Kidney (tissue), 14 donors: Measurements from ENCODE around the gene DLST. TPM values are rescaled to one million over a fixed set of nuclear protein-coding genes. Genes with fewer than 3 reads are reported as not detected.

ENCODE experiments used
- DNase-seq, 5 donors: peaks; one replicate each; pipeline ENCODE4 v3.0.0-alpha.2; 2013 to 2020
- FAIRE-seq: peaks from 2 replicates; lab custom pipeline; 2012; peaks lifted over from hg19 to GRCh38; lab: Jason Lieb, UNC
- H3K27ac ChIP-seq, 2 donors: one replicate each; pipeline ENCODE4 v1.7.0; 2013; ENCODE audit warnings: low read depth in 2 of 2, low read length in 2 of 2, inconsistent platforms in 1 of 2
- H3K27me3 ChIP-seq: one replicate; pipeline ENCODE4 v1.7.1; 2013; ENCODE audit warnings: low read length, inconsistent platforms; ENCODE audit not compliant: control insufficient read depth, insufficient read depth
- H3K36me3 ChIP-seq, 3 donors: one replicate each; pipeline versions ENCODE4 v1.7.0 to v1.7.1; 2013; ENCODE audit warnings: low read length in 3 of 3, control low read depth in 1 of 3, inconsistent platforms in 1 of 3; ENCODE audit not compliant: insufficient read depth in 3 of 3, control insufficient read depth in 2 of 3
- H3K4me1 ChIP-seq, 3 donors: one replicate each; pipeline versions ENCODE4 v1.7.0 to v1.7.1; 2013; ENCODE audit warnings: low read length in 3 of 3, inconsistent platforms in 1 of 3, low read depth in 1 of 3; ENCODE audit not compliant: control insufficient read depth in 2 of 3, insufficient read depth in 2 of 3
- H3K4me3 ChIP-seq, 3 donors: one replicate each; pipeline versions ENCODE4 v1.7.0 to v1.8.1; 2013; ENCODE audit warnings: low read length in 3 of 3, control low read depth in 1 of 3, inconsistent platforms in 1 of 3
- H3K9ac ChIP-seq, 3 donors: one replicate each; pipeline versions ENCODE4 v1.7.0 to v1.7.1; 2013; ENCODE audit warnings: low read length in 3 of 3, control low read depth in 1 of 3, inconsistent platforms in 1 of 3
- H3K9me3 ChIP-seq, 3 donors: one replicate each; pipeline versions ENCODE4 v1.7.0 to v1.7.1; 2013; ENCODE audit warnings: low read length in 3 of 3, control low read depth in 1 of 3, inconsistent platforms in 1 of 3; ENCODE audit not compliant: control insufficient read depth in 2 of 3, insufficient read depth in 1 of 3
- CTCF ChIP-seq: IDR thresholded peaks from 3 replicates; pipeline ENCODE4 v1.5.1; 2012; ENCODE audit warnings: mild to moderate bottlenecking, moderate library complexity, borderline replicate concordance; ENCODE audit not compliant: insufficient read depth; ENCODE audit errors: extremely low read depth
- intact Hi-C: fragments of 100-400 bp; cut with DNase I; formaldehyde crosslinking; loops from one replicate; pipeline ENCODE4 v1.11.1; 2022
- polyA plus RNA-seq: library from polyadenylated mRNA; stranded (reverse); fragments of 350-450 nt; fragmentation: Illumina TruSeq; extraction: RNeasy Lipid Tissue Mini Kit (QIAGEN cat#74804); gene quantifications from one replicate; pipeline ENCODE4 v1.2.3, GENCODE V29; 2014; ENCODE audit warnings: low read depth, low replicate concordance; ENCODE audit not compliant: insufficient read depth
- total RNA-seq: library from RNA; stranded (reverse); fragmentation: NEBNext Ultra II Directional; extraction: Animal tissue kit (Norgen Biotek cat#: 25700); gene quantifications from one replicate; pipeline ENCODE4 v1.2.1, GENCODE V29; 2021
- donor health status: control.
- donor health status: control.
- donor health status: control.
- donor health status: control.
- donor health status: control.
- donor health status: DM: yes; HTN: yes; CAD: no.
- donor health status: Normal renal cell carcinoma (clear cell type).

The DLST gene
- total and polyA plus RNA-seq, 2 donors from 2014 or later = 98.6 to 112 TPM

GRCh38 chr14:74882103-74882920, 596 bp downstream of the DLST start:
- peaks cover 2 to 24% (median 17%) of the 10 kb centered on the region in 3 donors for H3K4me1 ChIP-seq
- peak in 3 of 5 donors; percentile 59 to 69 (median 67) for DNase-seq
- peak overlapping the region; percentile 92 to 98 (median 98) for H3K4me3 ChIP-seq

DNA sequence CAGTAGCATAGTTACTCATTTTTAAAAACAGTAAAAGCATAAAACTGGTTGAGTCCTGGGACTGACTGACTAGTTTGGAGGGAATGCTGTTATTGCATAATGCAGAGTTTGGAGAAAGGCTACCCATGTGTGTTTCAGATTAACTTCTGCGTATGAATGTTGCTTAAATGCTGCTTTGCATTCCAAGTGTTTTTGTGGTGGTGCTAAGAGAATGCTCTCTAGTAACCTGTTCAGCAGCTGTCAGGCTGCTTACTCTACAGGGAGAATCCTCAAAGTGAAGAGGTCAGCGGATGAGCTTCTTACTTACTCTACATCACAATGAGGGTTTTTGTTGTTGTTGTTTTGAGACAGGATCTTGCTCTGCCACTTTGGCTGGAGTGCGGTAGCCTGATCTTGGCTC, 4.3 kb downstream of the DLST start:
- Histone ChIP-seq H3K27ac (no peak overlapping the region), H3K4me1 (peaks cover 2 to 22% (median 20%) of the 10 kb centered on the region in 3 donors)

More at GRCh38 chr14:74882103-74882920, 596 bp downstream of the DLST start:
- no peak for FAIRE-seq
- no peaks in the 10 kb centered on the region for H3K27me3 ChIP-seq
- H3K36me3 ChIP-seq = peaks cover 0 to 4% (median 3%) of the 10 kb centered on the region in 3 donors
- peak overlapping the region; percentile 45 to 93 (median 90) for H3K9ac ChIP-seq
- TF ChIP-seq CTCF = no peak
- intact Hi-C loops = no loop called here
- H3K9me3 ChIP-seq = no peaks in the 10 kb centered on the region
- peak overlapping the region; percentile 88 to 96 for H3K27ac ChIP-seq

DNA sequence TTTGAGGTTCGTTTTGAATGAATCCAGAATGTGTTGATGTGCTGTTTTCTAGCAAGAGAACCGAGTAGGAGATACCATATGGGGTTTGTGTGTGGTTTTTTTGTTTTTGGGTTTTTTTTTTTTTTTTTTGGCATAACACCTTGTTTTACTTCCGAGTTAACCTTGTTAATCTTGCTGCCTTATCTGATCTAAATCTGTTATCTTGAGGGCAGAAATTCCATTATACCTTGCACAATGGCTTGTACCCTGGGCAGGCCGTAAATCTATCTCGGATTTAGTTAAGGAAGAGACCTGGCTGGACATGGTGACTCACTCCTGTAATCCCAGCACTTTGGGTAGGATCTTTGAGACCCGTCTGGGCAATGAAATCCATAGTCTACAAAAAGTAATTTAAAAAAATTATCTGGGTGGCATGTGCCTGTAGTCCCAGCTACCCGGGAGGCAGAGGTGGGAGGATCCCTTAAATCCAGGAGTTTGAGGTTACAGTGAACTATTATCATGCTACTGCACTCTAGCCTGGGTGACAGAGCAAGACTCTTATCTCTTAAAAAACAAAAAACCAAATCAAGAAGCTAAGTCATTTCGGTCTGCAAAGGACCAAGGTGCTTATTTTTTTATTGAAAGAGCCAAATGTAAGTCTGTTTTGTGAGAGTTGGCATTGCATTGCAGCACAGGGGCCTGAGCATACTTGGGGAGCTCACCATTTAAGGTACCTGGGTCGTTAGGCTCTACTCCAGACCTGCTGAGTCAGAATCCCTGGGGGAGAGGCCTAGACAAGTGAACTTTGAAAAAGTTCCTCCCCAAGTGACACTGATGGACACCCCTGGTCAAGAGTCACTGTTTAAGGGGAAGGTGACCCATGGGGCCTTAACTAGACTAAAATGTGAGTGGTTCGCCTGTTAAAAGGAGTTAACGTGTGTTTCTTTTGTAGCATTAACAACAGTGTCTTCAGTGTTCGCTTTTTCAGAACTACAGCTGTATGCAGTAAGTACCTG, 6.7 kb downstream of the DLST start:
- no peak for TF ChIP-seq CTCF
- no peaks in the 10 kb centered on the region for H3K9me3 ChIP-seq
- intact Hi-C loops = no loop called here
- H3K9ac ChIP-seq = no peak overlapping the region
- DNase-seq = no peak
- no peak overlapping the region for H3K27ac ChIP-seq
- FAIRE-seq = no peak
- peaks cover 2 to 18% (median 15%) of the 10 kb centered on the region in 3 donors for H3K4me1 ChIP-seq
- peaks cover 6 to 28% (median 24%) of the 10 kb centered on the region in 3 donors for H3K36me3 ChIP-seq
- H3K27me3 ChIP-seq = no peaks in the 10 kb centered on the region
- no peak overlapping the region for H3K4me3 ChIP-seq

More for the DNA sequence above, 4.3 kb downstream of the DLST start:
- no peaks in the 10 kb centered on the region for H3K9me3 ChIP-seq
- no peak for DNase-seq
- no peak for TF ChIP-seq CTCF
- H3K9ac ChIP-seq = no peak overlapping the region
- peaks cover 3 to 14% (median 12%) of the 10 kb centered on the region in 3 donors for H3K36me3 ChIP-seq
- no peak for FAIRE-seq
- H3K27me3 ChIP-seq = no peaks in the 10 kb centered on the region
- intact Hi-C loops = no loop called here
- no peak overlapping the region for H3K4me3 ChIP-seq
